IMR-90 (cell line): ENCODE data around the gene CYTH2.

Experiments
- BHLHE40 ChIP-seq: fragments of 150-350 bp; IDR thresholded peaks from 2 replicates; pipeline ENCODE4 v1.6.1; 2016; ENCODE audit warnings: mild to moderate bottlenecking, low read depth, low read length
- CEBPB ChIP-seq: IDR thresholded peaks from 2 replicates; pipeline ENCODE4 v1.6.1; 2012; ENCODE audit warnings: low read depth, low read length, improper control_type of control experiment
- MAFK ChIP-seq: IDR thresholded peaks from 2 replicates; pipeline ENCODE4 v1.6.1; 2012; ENCODE audit warnings: low read depth, low read length, improper control_type of control experiment
- MXI1 ChIP-seq: IDR thresholded peaks from 2 replicates; pipeline ENCODE4 v1.6.1; 2012; ENCODE audit warnings: low read depth, mild to moderate bottlenecking, low read length, moderate library complexity, borderline replicate concordance
- POLR2A ChIP-seq: IDR thresholded peaks from 2 replicates; pipeline ENCODE4 v1.6.1; 2012; ENCODE audit warnings: mild to moderate bottlenecking, low read depth, low read length
- RAD21 ChIP-seq: IDR thresholded peaks from 2 replicates; pipeline ENCODE4 v1.6.1; 2012; ENCODE audit warnings: low read length, improper control_type of control experiment
- RCOR1 ChIP-seq: IDR thresholded peaks from 2 replicates; pipeline ENCODE4 v1.6.1; 2012; ENCODE audit warnings: mild to moderate bottlenecking, low read length, improper control_type of control experiment; ENCODE audit not compliant: insufficient replicate concordance
- RFX5 ChIP-seq: IDR thresholded peaks from 2 replicates; pipeline ENCODE4 v1.8.0; 2012; ENCODE audit warnings: low read depth, mild to moderate bottlenecking, low read length, moderate library complexity
- SMC3 ChIP-seq: fragments of 150-350 bp; IDR thresholded peaks from 2 replicates; pipeline ENCODE4 v1.6.1; 2016; ENCODE audit warnings: low read depth, mild to moderate bottlenecking, antibody characterized with exemption, low read length, moderate library complexity
- TF ChIP-seq, protein P1 (sequence below): conservative IDR thresholded peaks from 2 replicates; pipeline ENCODE4 v1.5.1; 2012; ENCODE audit warnings: mild to moderate bottlenecking, low read depth, low read length, improper control_type of control experiment
- TF ChIP-seq, protein P2 (sequence below): fragments of 150-350 bp; IDR thresholded peaks from 2 replicates; pipeline ENCODE4 v1.6.1; 2017; ENCODE audit warnings: mild to moderate bottlenecking, antibody characterized with exemption, low read length, low read depth

DNA sequence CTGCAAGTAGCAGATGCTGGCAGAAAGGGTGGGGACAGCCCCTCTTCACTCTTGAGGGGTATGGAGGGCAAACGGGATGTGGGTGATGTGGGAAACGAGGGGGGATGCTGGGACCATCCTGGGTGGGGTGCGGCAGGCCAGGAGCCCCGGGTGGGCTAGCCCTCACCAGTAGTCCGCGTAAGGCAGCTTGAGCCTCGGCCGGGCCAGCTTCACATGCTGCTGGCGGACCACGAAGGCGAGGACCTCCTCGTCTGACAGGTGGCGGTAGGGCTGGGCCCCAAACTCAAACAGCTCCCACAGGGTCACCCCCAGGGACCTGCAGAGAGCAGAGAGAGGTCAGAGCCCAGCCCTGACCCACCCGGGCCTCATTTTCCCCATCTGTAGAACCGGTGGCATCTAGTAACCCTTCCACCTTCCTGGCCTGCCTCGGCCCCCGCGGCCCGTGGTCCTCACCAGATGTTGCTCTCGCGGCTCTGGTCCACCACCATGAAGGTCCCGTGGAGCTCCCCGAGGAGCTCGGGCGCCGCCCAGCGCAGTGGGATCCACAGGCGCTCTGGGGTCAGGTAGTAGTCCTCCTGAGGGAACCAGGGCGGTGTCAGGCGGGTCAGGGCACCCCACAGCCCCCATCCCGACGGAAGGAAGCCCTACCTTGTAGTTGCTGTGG, 31.8 kb downstream of the CYTH2 start:
- TF ChIP-seq CEBPB (no peak), POLR2A (no peak), RFX5 (no peak), SMC3 (no peak), RCOR1 (no peak), RAD21 (no peak), MAFK (no peak), MXI1 (no peak), BHLHE40 (no peak)
- TF ChIP-seq, protein P1, sequence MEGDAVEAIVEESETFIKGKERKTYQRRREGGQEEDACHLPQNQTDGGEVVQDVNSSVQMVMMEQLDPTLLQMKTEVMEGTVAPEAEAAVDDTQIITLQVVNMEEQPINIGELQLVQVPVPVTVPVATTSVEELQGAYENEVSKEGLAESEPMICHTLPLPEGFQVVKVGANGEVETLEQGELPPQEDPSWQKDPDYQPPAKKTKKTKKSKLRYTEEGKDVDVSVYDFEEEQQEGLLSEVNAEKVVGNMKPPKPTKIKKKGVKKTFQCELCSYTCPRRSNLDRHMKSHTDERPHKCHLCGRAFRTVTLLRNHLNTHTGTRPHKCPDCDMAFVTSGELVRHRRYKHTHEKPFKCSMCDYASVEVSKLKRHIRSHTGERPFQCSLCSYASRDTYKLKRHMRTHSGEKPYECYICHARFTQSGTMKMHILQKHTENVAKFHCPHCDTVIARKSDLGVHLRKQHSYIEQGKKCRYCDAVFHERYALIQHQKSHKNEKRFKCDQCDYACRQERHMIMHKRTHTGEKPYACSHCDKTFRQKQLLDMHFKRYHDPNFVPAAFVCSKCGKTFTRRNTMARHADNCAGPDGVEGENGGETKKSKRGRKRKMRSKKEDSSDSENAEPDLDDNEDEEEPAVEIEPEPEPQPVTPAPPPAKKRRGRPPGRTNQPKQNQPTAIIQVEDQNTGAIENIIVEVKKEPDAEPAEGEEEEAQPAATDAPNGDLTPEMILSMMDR, result no peak
- TF ChIP-seq, protein P2, sequence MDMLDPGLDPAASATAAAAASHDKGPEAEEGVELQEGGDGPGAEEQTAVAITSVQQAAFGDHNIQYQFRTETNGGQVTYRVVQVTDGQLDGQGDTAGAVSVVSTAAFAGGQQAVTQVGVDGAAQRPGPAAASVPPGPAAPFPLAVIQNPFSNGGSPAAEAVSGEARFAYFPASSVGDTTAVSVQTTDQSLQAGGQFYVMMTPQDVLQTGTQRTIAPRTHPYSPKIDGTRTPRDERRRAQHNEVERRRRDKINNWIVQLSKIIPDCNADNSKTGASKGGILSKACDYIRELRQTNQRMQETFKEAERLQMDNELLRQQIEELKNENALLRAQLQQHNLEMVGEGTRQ, result no peak
